Neural cell (in vitro differentiated cells): ENCODE results near the gene NOTCH3.

ENCODE experiments used
- POLR2AphosphoS5 ChIP-seq: IDR thresholded peaks from 2 replicates; pipeline ENCODE4 v1.6.1; 2012
- RAD21 ChIP-seq: fragments of 450-650 bp; conservative IDR thresholded peaks from 2 replicates; pipeline ENCODE4 v1.6.1; 2014; ENCODE audit warnings: antibody characterized with exemption, mild to moderate bottlenecking, moderate library complexity
- SMC3 ChIP-seq: fragments of 450-650 bp; conservative IDR thresholded peaks from 2 replicates; pipeline ENCODE4 v1.6.1; 2014; ENCODE audit warnings: antibody characterized with exemption, mild to moderate bottlenecking, moderate library complexity; ENCODE audit not compliant: poor library complexity
- TF ChIP-seq, protein P1 (sequence below): fragments of 450-650 bp; IDR thresholded peaks from 2 replicates; pipeline ENCODE4 v1.5.1; 2014; ENCODE audit warnings: antibody characterized with exemption, mild to moderate bottlenecking, moderate library complexity; ENCODE audit not compliant: poor library complexity, severe bottlenecking

DNA sequence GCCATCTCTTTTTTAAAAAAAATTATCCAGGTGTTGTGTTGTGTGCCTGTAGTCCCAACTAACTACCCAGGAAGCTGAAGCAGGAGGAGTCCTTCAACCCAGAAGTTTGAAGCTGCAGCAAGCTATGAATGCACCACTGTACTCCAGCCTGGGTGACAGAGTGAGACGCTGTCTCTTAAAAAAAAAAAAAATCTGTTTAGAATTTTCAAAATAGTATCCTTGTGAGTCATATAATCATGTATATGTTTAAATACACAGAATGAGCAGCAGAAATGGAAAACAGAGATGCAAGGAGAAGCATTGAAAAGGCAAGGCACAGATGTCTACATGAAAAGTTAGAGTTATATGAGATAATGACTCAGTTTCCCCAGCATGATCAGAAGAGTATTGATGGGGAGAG, 62.4 kb downstream of the NOTCH3 start:
- TF ChIP-seq, protein P1, sequence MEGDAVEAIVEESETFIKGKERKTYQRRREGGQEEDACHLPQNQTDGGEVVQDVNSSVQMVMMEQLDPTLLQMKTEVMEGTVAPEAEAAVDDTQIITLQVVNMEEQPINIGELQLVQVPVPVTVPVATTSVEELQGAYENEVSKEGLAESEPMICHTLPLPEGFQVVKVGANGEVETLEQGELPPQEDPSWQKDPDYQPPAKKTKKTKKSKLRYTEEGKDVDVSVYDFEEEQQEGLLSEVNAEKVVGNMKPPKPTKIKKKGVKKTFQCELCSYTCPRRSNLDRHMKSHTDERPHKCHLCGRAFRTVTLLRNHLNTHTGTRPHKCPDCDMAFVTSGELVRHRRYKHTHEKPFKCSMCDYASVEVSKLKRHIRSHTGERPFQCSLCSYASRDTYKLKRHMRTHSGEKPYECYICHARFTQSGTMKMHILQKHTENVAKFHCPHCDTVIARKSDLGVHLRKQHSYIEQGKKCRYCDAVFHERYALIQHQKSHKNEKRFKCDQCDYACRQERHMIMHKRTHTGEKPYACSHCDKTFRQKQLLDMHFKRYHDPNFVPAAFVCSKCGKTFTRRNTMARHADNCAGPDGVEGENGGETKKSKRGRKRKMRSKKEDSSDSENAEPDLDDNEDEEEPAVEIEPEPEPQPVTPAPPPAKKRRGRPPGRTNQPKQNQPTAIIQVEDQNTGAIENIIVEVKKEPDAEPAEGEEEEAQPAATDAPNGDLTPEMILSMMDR, result no peak
- TF ChIP-seq RAD21, result no peak
- TF ChIP-seq SMC3, result no peak
- TF ChIP-seq POLR2AphosphoS5, result no peak
